Measurements from ENCODE around the gene PLOD1. TPM values are rescaled to one million over a fixed set of nuclear protein-coding genes. Genes with fewer than 3 reads are reported as not detected.

PLOD1 gene
- total and polyA plus RNA-seq, 2 of the 13 experiments (the other 11 are each of a cell fraction or from before 2014, with no cell fraction given): 70.1 to 318 TPM

DNA sequence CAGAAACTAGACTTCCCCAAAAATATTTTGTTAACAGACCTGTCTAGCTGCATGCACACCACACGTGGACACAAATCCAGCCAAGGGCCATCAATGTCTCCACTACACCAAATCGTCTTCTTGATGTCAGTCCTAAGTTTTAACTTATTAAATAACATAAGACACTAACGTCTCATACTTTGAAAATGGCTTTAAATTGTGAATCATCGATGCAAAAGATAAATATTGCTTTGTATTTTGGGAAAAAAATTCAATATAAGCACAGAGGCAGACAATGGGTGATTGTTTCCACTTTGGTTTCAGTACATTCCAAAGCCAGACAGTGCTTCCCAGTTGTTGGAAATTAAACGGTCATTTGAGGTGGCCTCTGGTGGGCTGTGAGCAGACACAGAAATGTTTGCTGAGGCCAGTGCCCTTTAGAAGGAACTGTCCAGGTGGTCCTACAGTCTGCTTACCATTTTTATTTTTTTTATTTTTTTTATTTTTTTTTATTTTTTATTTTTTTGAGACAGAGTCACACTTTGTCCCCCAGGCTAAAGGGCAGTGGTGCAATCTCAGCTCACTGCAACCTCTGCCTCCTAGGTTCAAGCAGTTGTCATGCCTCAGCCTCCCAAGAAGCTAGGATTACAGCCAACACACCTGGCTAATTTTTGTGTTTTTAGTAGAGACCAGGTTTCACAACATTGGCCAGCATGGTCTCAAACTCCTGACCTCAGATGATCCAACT is 6.5 kb upstream of the PLOD1 start (continued):
- TF ChIP-seq FOXK1 (CRISPR knock-in tag; IDR thresholded peaks at IDR 0.05; ENCODE audit: borderline replicate concordance, low read depth): 0 out of 2 replicates have a peak, but pooled peaks have one; percentile 18
- no peak for TF ChIP-seq HNRNPH1 (optimal IDR thresholded peaks at IDR 0.05; ENCODE audit: low read depth, low read length)
- TF ChIP-seq, protein P1, sequence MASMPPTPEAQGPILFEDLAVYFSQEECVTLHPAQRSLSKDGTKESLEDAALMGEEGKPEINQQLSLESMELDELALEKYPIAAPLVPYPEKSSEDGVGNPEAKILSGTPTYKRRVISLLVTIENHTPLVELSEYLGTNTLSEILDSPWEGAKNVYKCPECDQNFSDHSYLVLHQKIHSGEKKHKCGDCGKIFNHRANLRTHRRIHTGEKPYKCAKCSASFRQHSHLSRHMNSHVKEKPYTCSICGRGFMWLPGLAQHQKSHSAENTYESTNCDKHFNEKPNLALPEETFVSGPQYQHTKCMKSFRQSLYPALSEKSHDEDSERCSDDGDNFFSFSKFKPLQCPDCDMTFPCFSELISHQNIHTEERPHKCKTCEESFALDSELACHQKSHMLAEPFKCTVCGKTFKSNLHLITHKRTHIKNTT (CRISPR knock-in tag; IDR thresholded peaks at IDR 0.05): no peak
- TF ChIP-seq SMAD9 (CRISPR knock-in tag; IDR thresholded peaks at IDR 0.05): no peak
- no peak for TF ChIP-seq GTF2F1 (IDR thresholded peaks at IDR 0.05; ENCODE audit: low read length)
- TF ChIP-seq FOXJ3 (CRISPR knock-in tag; IDR thresholded peaks at IDR 0.05; ENCODE audit: borderline replicate concordance): no peak
- peak; percentile 79; the same call in 1 of the 2 replicates for TF ChIP-seq GFI1 (CRISPR knock-in tag; IDR thresholded peaks at IDR 0.05; ENCODE audit: borderline replicate concordance)
- TF ChIP-seq, protein P2, sequence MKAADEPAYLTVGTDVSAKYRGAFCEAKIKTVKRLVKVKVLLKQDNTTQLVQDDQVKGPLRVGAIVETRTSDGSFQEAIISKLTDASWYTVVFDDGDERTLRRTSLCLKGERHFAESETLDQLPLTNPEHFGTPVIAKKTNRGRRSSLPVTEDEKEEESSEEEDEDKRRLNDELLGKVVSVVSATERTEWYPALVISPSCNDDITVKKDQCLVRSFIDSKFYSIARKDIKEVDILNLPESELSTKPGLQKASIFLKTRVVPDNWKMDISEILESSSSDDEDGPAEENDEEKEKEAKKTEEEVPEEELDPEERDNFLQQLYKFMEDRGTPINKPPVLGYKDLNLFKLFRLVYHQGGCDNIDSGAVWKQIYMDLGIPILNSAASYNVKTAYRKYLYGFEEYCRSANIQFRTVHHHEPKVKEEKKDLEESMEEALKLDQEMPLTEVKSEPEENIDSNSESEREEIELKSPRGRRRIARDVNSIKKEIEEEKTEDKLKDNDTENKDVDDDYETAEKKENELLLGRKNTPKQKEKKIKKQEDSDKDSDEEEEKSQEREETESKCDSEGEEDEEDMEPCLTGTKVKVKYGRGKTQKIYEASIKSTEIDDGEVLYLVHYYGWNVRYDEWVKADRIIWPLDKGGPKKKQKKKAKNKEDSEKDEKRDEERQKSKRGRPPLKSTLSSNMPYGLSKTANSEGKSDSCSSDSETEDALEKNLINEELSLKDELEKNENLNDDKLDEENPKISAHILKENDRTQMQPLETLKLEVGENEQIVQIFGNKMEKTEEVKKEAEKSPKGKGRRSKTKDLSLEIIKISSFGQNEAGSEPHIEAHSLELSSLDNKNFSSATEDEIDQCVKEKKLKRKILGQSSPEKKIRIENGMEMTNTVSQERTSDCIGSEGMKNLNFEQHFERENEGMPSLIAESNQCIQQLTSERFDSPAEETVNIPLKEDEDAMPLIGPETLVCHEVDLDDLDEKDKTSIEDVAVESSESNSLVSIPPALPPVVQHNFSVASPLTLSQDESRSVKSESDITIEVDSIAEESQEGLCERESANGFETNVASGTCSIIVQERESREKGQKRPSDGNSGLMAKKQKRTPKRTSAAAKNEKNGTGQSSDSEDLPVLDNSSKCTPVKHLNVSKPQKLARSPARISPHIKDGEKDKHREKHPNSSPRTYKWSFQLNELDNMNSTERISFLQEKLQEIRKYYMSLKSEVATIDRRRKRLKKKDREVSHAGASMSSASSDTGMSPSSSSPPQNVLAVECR (CRISPR knock-in tag; IDR thresholded peaks at IDR 0.05; ENCODE audit: borderline replicate concordance): no peak
- TF ChIP-seq ZEB1 (IDR thresholded peaks at IDR 0.05; ENCODE audit: insufficient replicate concordance, low read depth): no peak
- no peak for TF ChIP-seq NONO (IDR thresholded peaks at IDR 0.05)
- TF ChIP-seq NONO (CRISPR knock-in tag; conservative IDR thresholded peaks at IDR 0.05): no peak
- 0 out of 2 replicates have a peak, but pooled peaks have one; percentile 30 for TF ChIP-seq TGIF2 (CRISPR knock-in tag; IDR thresholded peaks at IDR 0.05)
- TF ChIP-seq, protein P3, sequence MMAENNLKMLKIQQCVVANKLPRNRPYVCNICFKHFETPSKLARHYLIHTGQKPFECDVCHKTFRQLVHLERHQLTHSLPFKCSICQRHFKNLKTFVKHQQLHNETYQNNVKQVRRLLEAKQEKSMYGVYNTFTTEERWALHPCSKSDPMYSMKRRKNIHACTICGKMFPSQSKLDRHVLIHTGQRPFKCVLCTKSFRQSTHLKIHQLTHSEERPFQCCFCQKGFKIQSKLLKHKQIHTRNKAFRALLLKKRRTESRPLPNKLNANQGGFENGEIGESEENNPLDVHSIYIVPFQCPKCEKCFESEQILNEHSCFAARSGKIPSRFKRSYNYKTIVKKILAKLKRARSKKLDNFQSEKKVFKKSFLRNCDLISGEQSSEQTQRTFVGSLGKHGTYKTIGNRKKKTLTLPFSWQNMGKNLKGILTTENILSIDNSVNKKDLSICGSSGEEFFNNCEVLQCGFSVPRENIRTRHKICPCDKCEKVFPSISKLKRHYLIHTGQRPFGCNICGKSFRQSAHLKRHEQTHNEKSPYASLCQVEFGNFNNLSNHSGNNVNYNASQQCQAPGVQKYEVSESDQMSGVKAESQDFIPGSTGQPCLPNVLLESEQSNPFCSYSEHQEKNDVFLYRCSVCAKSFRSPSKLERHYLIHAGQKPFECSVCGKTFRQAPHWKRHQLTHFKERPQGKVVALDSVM (CRISPR knock-in tag; IDR thresholded peaks at IDR 0.05): no peak
- TF ChIP-seq KLF16 (CRISPR knock-in tag; IDR thresholded peaks at IDR 0.05): no peak; a peak in 1 of 4 replicates
- TF ChIP-seq, protein P4, sequence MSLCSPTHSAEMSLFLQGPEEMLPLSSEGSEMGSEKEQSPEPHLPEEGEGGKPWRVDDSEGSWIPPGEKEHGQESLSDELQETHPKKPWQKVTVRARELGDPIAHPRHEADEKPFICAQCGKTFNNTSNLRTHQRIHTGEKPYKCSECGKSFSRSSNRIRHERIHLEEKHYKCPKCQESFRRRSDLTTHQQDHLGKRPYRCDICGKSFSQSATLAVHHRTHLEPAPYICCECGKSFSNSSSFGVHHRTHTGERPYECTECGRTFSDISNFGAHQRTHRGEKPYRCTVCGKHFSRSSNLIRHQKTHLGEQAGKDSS (CRISPR knock-in tag; IDR thresholded peaks at IDR 0.05; ENCODE audit: borderline replicate concordance, low read depth): no peak
- no peak for TF ChIP-seq ZNF225 (CRISPR knock-in tag; IDR thresholded peaks at IDR 0.05)
- TF ChIP-seq ZFP62 (CRISPR knock-in tag; IDR thresholded peaks at IDR 0.05): no peak
- TF ChIP-seq, protein P5, sequence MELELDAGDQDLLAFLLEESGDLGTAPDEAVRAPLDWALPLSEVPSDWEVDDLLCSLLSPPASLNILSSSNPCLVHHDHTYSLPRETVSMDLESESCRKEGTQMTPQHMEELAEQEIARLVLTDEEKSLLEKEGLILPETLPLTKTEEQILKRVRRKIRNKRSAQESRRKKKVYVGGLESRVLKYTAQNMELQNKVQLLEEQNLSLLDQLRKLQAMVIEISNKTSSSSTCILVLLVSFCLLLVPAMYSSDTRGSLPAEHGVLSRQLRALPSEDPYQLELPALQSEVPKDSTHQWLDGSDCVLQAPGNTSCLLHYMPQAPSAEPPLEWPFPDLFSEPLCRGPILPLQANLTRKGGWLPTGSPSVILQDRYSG (CRISPR knock-in tag; IDR thresholded peaks at IDR 0.05): no peak
- TF ChIP-seq, protein P6, sequence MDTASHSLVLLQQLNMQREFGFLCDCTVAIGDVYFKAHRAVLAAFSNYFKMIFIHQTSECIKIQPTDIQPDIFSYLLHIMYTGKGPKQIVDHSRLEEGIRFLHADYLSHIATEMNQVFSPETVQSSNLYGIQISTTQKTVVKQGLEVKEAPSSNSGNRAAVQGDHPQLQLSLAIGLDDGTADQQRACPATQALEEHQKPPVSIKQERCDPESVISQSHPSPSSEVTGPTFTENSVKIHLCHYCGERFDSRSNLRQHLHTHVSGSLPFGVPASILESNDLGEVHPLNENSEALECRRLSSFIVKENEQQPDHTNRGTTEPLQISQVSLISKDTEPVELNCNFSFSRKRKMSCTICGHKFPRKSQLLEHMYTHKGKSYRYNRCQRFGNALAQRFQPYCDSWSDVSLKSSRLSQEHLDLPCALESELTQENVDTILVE (CRISPR knock-in tag; IDR thresholded peaks at IDR 0.05): no peak
